Astrocyte (in vitro differentiated cells and primary cell): ENCODE measurements around the gene GGNBP2. TPM values are rescaled to one million over a fixed set of nuclear protein-coding genes. Genes with fewer than 3 reads are reported as not detected.

Source experiments
- DNase-seq: peaks from one replicate; pipeline ENCODE4 v3.0.0-alpha.2; 2010; ENCODE audit warnings: low read depth
- FAIRE-seq: peaks from 2 replicates; lab custom pipeline; 2011; peaks lifted over from hg19 to GRCh38; lab: Jason Lieb, UNC
- H2AFZ ChIP-seq: 2 replicates; pipeline ENCODE4 v1.6.0; 2012; ENCODE audit warnings: low read depth, low read length, inconsistent platforms
- H3K27ac ChIP-seq: 2 replicates; pipeline ENCODE4 v1.5.1; 2011; ENCODE audit warnings: low read depth, low read length, inconsistent platforms
- H3K27me3 ChIP-seq: 2 replicates; pipeline ENCODE4 v1.6.0; 2011; ENCODE audit warnings: low read length, inconsistent platforms; ENCODE audit not compliant: insufficient read depth
- H3K36me3 ChIP-seq: 2 replicates; pipeline ENCODE4 v1.5.1; 2011; ENCODE audit warnings: low read length, inconsistent platforms; ENCODE audit not compliant: insufficient read depth
- H3K4me1 ChIP-seq: 2 replicates; pipeline ENCODE4 v1.5.1; 2011; ENCODE audit warnings: low read length, inconsistent platforms; ENCODE audit not compliant: insufficient read depth
- H3K4me2 ChIP-seq: 2 replicates; pipeline ENCODE4 v1.6.0; 2012; ENCODE audit warnings: low read length, inconsistent platforms
- H3K4me3 ChIP-seq: 2 replicates; pipeline ENCODE4 v1.5.1; 2011; ENCODE audit warnings: low read depth, mild to moderate bottlenecking, low read length, inconsistent platforms; ENCODE audit not compliant: insufficient read depth
- H3K79me2 ChIP-seq: 2 replicates; pipeline ENCODE4 v1.6.0; 2012; ENCODE audit warnings: mild to moderate bottlenecking, low read length, inconsistent platforms; ENCODE audit not compliant: insufficient read depth
- H3K9ac ChIP-seq: 2 replicates; pipeline ENCODE4 v1.6.0; 2012; ENCODE audit warnings: mild to moderate bottlenecking, low read length, inconsistent platforms
- H3K9me3 ChIP-seq: 2 replicates; pipeline ENCODE4 v1.5.1; 2012; ENCODE audit warnings: low read depth, mild to moderate bottlenecking, low read length, inconsistent platforms; ENCODE audit not compliant: insufficient read depth
- H4K20me1 ChIP-seq: 2 replicates; pipeline ENCODE4 v1.6.0; 2012; ENCODE audit warnings: low read length, inconsistent platforms; ENCODE audit not compliant: insufficient read depth
- H3K27ac Mint-ChIP-seq: one replicate; pipeline ENCODE4 v1.8.0; 2021; ENCODE audit warnings: mild to moderate bottlenecking, mixed read lengths; ENCODE audit not compliant: unreplicated experiment
- H3K27me3 Mint-ChIP-seq: one replicate; pipeline ENCODE4 v1.8.0; 2021; ENCODE audit warnings: low read depth, mixed read lengths; ENCODE audit not compliant: unreplicated experiment
- H3K36me3 Mint-ChIP-seq: one replicate; pipeline ENCODE4 v1.8.0; 2021; ENCODE audit warnings: low read depth, mixed read lengths; ENCODE audit not compliant: unreplicated experiment
- H3K4me1 Mint-ChIP-seq: one replicate; pipeline ENCODE4 v1.8.0; 2021; ENCODE audit warnings: low read depth, mixed read lengths; ENCODE audit not compliant: unreplicated experiment
- H3K4me3 Mint-ChIP-seq: one replicate; pipeline ENCODE4 v1.8.0; 2021; ENCODE audit warnings: mild to moderate bottlenecking, moderate library complexity, mixed read lengths; ENCODE audit not compliant: unreplicated experiment
- H3K9me3 Mint-ChIP-seq: one replicate; pipeline ENCODE4 v1.8.0; 2021; ENCODE audit warnings: mild to moderate bottlenecking, mixed read lengths; ENCODE audit not compliant: unreplicated experiment
- EZH2 ChIP-seq: IDR thresholded peaks from 2 replicates; pipeline ENCODE4 v1.6.1; 2012; ENCODE audit warnings: mild to moderate bottlenecking, low read length, inconsistent platforms; ENCODE audit not compliant: insufficient read depth
- total RNA-seq: library from RNA; stranded (reverse); gene quantifications from 2 replicates; pipeline ENCODE4 v1.2.1, GENCODE V29; 2021
- TF ChIP-seq, protein P1 (sequence below): IDR thresholded peaks from 2 replicates; pipeline ENCODE4 v1.5.1; 2011; ENCODE audit warnings: low read depth, mild to moderate bottlenecking, inconsistent platforms, low read length, moderate library complexity; ENCODE audit not compliant: insufficient read depth

GGNBP2 gene
- total RNA-seq, 1 donor from 2014 or later = 80.8 TPM

DNA sequence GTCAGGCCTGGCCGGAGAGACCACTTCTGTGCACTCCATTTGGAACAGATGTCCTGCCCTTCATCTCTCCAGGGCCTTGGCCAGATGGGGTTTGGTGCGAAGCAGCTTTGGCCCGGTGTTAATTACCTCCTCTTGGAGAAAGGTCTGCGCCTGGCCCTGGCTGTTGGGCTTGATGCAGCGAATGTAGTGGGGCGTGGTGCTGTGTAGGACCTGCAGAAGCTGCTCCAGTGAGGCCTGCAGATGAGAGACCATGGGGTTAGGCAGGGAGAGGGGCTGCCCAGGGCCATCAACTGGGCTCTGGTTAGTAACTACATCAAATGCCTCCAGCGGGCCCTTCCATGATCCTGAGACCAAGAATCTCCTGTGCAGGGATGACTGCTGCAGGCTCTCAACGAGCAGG lies 39.5 kb upstream of the GGNBP2 start:
- H3K9ac ChIP-seq = no peak overlapping the region
- no peaks in the 10 kb centered on the region for H4K20me1 ChIP-seq
- TF ChIP-seq, protein P1, sequence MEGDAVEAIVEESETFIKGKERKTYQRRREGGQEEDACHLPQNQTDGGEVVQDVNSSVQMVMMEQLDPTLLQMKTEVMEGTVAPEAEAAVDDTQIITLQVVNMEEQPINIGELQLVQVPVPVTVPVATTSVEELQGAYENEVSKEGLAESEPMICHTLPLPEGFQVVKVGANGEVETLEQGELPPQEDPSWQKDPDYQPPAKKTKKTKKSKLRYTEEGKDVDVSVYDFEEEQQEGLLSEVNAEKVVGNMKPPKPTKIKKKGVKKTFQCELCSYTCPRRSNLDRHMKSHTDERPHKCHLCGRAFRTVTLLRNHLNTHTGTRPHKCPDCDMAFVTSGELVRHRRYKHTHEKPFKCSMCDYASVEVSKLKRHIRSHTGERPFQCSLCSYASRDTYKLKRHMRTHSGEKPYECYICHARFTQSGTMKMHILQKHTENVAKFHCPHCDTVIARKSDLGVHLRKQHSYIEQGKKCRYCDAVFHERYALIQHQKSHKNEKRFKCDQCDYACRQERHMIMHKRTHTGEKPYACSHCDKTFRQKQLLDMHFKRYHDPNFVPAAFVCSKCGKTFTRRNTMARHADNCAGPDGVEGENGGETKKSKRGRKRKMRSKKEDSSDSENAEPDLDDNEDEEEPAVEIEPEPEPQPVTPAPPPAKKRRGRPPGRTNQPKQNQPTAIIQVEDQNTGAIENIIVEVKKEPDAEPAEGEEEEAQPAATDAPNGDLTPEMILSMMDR = no peak
- no peak for TF ChIP-seq EZH2
- no peaks in the 10 kb centered on the region for H3K27me3 Mint-ChIP-seq
- no peaks in the 10 kb centered on the region for H3K9me3 Mint-ChIP-seq
- peaks cover 37% of the 10 kb centered on the region for H3K36me3 Mint-ChIP-seq
- H3K27ac Mint-ChIP-seq = no peak overlapping the region
- H3K4me3 ChIP-seq = no peak overlapping the region
- DNase-seq (no peak), FAIRE-seq (no peak)
- H2AFZ ChIP-seq = no peak overlapping the region
- no peaks in the 10 kb centered on the region for H3K4me1 ChIP-seq
- H3K27ac ChIP-seq = no peak overlapping the region
- no peaks in the 10 kb centered on the region for H3K4me1 Mint-ChIP-seq
- H3K79me2 ChIP-seq = no peaks in the 10 kb centered on the region
- H3K9me3 ChIP-seq = no peaks in the 10 kb centered on the region
- no peaks in the 10 kb centered on the region for H3K27me3 ChIP-seq
- H3K4me2 ChIP-seq = no peak overlapping the region
- no peak overlapping the region for H3K4me3 Mint-ChIP-seq
- peaks cover 21% of the 10 kb centered on the region for H3K36me3 ChIP-seq

DNA sequence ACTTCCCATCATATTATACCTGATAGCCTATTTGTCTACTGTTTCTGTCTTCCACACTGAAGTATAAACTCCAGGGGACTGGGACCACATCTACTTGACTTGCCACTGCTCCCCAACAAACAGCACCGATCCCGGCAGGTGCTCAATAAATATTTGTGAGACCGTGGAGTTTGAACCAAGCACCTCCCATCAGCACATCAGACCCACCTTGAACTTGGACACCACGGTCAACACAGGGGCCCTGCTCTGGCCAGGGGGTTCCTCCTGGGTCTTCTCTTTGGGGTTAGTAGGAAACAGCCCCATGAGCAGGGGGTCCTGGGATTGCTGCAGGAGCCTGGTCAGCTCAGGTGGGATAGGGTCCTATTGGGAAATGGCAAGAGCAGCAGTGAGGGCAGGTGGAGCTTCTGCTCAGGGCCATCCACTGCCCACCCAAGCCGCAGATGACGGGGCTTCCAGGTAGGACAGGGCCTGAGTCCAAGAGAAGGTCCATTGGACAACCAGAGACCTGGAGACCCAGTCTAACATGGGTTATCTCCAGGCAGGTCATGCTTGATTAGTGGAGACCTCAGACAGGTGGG lies 38.4 kb upstream of the GGNBP2 start:
- Histone ChIP-seq H3K27me3 (no peaks in the 10 kb centered on the region), H3K4me2 (no peak overlapping the region), H4K20me1 (no peaks in the 10 kb centered on the region), H3K79me2 (no peaks in the 10 kb centered on the region), H3K27ac (no peak overlapping the region), H3K9ac (no peak overlapping the region), H3K9me3 (no peaks in the 10 kb centered on the region), H3K4me3 (no peak overlapping the region), H3K36me3 (peaks cover 16% of the 10 kb centered on the region), H2AFZ (no peak overlapping the region), H3K4me1 (no peaks in the 10 kb centered on the region)
- TF ChIP-seq EZH2 = no peak
- TF ChIP-seq, protein P1 = no peak
- H3K36me3 Mint-ChIP-seq = peaks cover 38% of the 10 kb centered on the region
- no peak overlapping the region for H3K4me3 Mint-ChIP-seq
- FAIRE-seq (no peak), DNase-seq (no peak)
- H3K9me3 Mint-ChIP-seq = no peaks in the 10 kb centered on the region
- H3K4me1 Mint-ChIP-seq = no peaks in the 10 kb centered on the region
- no peaks in the 10 kb centered on the region for H3K27me3 Mint-ChIP-seq
- no peak overlapping the region for H3K27ac Mint-ChIP-seq

DNA sequence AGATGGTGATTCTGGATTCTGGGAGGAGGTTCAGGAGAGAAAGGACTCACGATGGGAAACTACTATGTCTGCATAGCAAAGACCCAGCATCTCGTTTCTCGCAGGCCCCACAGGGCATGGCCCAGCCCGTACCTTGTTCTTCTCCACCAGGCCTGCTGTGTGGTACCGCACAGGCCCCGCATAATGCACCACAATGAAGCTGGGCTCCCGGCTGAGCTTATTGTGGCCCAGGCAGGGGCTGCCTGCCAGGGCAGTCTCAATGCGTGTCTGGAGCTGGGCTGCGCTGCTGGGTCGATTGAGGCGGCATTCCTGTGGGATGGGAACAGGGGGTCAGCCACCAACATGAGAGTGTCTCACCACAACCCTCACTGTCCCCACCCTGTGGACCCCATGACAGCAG lies 37.9 kb upstream of the GGNBP2 start:
- Mint-ChIP-seq H3K27me3 (no peaks in the 10 kb centered on the region), H3K36me3 (peaks cover 39% of the 10 kb centered on the region), H3K4me1 (no peaks in the 10 kb centered on the region), H3K9me3 (no peaks in the 10 kb centered on the region), H3K4me3 (no peak overlapping the region), H3K27ac (peak overlapping the region; percentile 18)
- Histone ChIP-seq H3K79me2 (no peaks in the 10 kb centered on the region), H3K4me2 (no peak overlapping the region), H3K27me3 (no peaks in the 10 kb centered on the region), H3K27ac (no peak overlapping the region), H4K20me1 (no peaks in the 10 kb centered on the region), H3K4me1 (no peaks in the 10 kb centered on the region), H3K9ac (no peak overlapping the region), H2AFZ (no peak overlapping the region), H3K4me3 (no peak overlapping the region), H3K9me3 (no peaks in the 10 kb centered on the region), H3K36me3 (peaks cover 16% of the 10 kb centered on the region)
- no peak for DNase-seq
- FAIRE-seq = no peak
- TF ChIP-seq, protein P1 = no peak
- no peak for TF ChIP-seq EZH2
